K562 (cell line): ENCODE measurements around the gene ZNF316. TPM values are rescaled to one million over a fixed set of nuclear protein-coding genes. Genes with fewer than 3 reads are reported as not detected.

Source experiments
- CSDE1 ChIP-seq, 2 experiments: fragments of 450-650 bp; IDR thresholded peaks; 2 replicates each; pipeline ENCODE4 v1.6.1; 2016; ENCODE audit warnings: mild to moderate bottlenecking in 1 of 2
- ETS1 ChIP-seq: conservative IDR thresholded peaks from 2 replicates; pipeline ENCODE4 v1.6.1; 2011; ENCODE audit warnings: low read depth, mild to moderate bottlenecking, low read length; ENCODE audit not compliant: control insufficient read depth
- ETV6 ChIP-seq, 3 experiments: fragments of 150-350 bp in 1 of 3; sonication (generic) in 1 of 3; formaldehyde crosslinking in 1 of 3; IDR thresholded peaks; 2 replicates each; pipeline versions ENCODE4 v1.6.1 to v1.8.0; 2014 to 2022; ENCODE audit warnings: borderline replicate concordance in 2 of 3, low read depth in 2 of 3, antibody characterized with exemption in 1 of 3, low read length in 1 of 3, mild to moderate bottlenecking in 1 of 3, missing genetic modification reagents in 1 of 3
- FOXK1 ChIP-seq: sonication (generic); formaldehyde crosslinking; IDR thresholded peaks from 2 replicates; pipeline ENCODE4 v1.8.0; 2022; ENCODE audit warnings: missing genetic modification reagents, mild to moderate bottlenecking, borderline replicate concordance
- HNRNPLL ChIP-seq: fragments of 200-400 bp; formaldehyde crosslinking; IDR thresholded peaks from 2 replicates; pipeline ENCODE4 v1.6.1; 2017; ENCODE audit warnings: low read length, low read depth, mild to moderate bottlenecking; ENCODE audit not compliant: poor library complexity, severe bottlenecking
- MEF2D ChIP-seq: conservative IDR thresholded peaks from 2 replicates; pipeline ENCODE4 v1.6.1; 2016; ENCODE audit warnings: low read depth, missing genetic modification characterization, missing compliant biosample characterization
- NR1H2 ChIP-seq: sonication (generic); formaldehyde crosslinking; IDR thresholded peaks from 2 replicates; pipeline ENCODE4 v1.4.0; 2020; ENCODE audit warnings: mild to moderate bottlenecking, missing genetic modification reagents
- PTTG1 ChIP-seq: fragments of 450-650 bp; IDR thresholded peaks from 2 replicates; pipeline ENCODE4 v1.6.1; 2016; ENCODE audit warnings: low read depth, mild to moderate bottlenecking, missing genetic modification characterization, missing compliant biosample characterization
- RNF2 ChIP-seq: sonication (generic); IDR thresholded peaks from 2 replicates; pipeline ENCODE4 v1.6.1; 2016
- TRIM28 ChIP-seq: fragments of 450-650 bp; IDR thresholded peaks from 2 replicates; pipeline ENCODE4 v1.6.1; 2017
- ZNF239 ChIP-seq: fragments of 250-450 bp; sonication (Bioruptor Pico); IDR thresholded peaks from 2 replicates; pipeline ENCODE4 v1.4.0; 2020; ENCODE audit warnings: mild to moderate bottlenecking
- polyA plus RNA-seq, 8 experiments: library from polyadenylated mRNA; depleted of rRNA in 4 of 8; stranded (reverse) in 5 of 8; unstranded in 3 of 8; fragments of >200 nt; fragmentation: Nextera tagmentation in 2 of 8; fragmentation: Illumina TruSeq in 1 of 8; extraction: Ambion mirVana in 2 of 8; extraction: Trizol in 1 of 8; gene quantifications; 2 replicates each; pipeline versions ENCODE4 v1.2.1 to v1.2.3, GENCODE V29; 2011 to 2014; ENCODE audit warnings: inconsistent platforms in 1 of 8, missing spikeins in 1 of 8
- total RNA-seq, 7 experiments: library from RNA; depleted of rRNA in 6 of 7; stranded (reverse); fragments of >200 nt in 6 of 7; fragmentation: Illumina TruSeq in 2 of 7; extraction: Trizol in 2 of 7; gene quantifications; 2 replicates each; pipeline versions ENCODE4 v1.2.1 to v1.2.3, GENCODE V29; 2011 to 2021; ENCODE audit warnings: low replicate concordance in 1 of 7
- TF ChIP-seq, protein P1 (sequence below), 2 experiments: fragments of 450-650 bp in 1 of 2; sonication (generic) in 1 of 2; formaldehyde crosslinking in 1 of 2; IDR thresholded peaks; 2 replicates each; pipeline versions ENCODE4 v1.7.1 to v1.9.0; 2016 to 2022; ENCODE audit warnings: inconsistent platforms in 1 of 2, mild to moderate bottlenecking in 1 of 2, missing genetic modification reagents in 1 of 2
- TF ChIP-seq, protein P2 (sequence below): fragments of 250-450 bp; sonication (Bioruptor Pico); IDR thresholded peaks from 2 replicates; pipeline ENCODE4 v1.8.0; 2022; ENCODE audit warnings: moderate library complexity, mild to moderate bottlenecking, inconsistent platforms

The ZNF316 gene
- total and polyA plus RNA-seq, 9 of the 15 experiments (the other 6 are each of a cell fraction or from before 2014, with no cell fraction given) = 0.10 to 34.0 (median 8.6) TPM

DNA sequence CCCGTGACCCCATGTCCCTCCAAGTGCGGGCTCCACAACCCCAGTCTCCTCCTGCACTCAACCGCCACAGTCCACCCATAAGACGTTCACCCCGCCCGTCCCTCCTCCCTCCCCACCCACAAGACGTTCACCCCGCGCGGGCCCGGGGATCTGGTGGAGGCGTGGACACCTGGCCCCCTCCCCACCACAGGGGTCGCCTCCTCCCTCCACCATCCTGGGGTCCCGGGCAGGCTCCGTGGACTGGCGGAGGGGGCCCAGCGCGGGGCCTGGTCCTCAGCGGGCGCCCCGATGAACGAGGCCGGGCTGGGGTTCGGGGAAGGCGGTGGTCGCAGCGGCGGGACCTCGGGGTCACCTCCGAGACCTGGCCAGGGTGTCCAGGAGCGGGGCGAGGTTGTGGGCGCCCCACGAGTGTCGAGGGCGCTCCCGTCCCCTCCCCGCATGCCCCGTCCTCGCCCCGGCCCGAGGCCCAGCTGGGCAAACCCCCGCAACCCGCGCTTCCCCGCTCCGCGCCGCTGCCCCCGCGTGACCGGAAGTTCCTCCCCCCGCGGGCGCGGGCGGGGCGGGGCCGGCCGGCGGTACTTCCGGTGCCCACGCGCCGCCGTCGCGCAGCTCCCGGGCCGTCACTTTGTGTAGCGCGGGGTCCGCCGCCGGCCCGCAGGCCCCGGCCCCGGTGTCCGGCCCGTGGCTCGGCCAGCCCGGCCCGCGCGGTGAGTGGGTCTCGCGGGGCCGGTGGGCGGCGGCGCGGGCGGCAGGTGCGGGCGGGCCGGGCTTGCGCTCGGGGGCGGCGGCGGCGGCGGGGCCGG, at the start of gene ZNF316 (continued):
- TF ChIP-seq, protein P1, sequence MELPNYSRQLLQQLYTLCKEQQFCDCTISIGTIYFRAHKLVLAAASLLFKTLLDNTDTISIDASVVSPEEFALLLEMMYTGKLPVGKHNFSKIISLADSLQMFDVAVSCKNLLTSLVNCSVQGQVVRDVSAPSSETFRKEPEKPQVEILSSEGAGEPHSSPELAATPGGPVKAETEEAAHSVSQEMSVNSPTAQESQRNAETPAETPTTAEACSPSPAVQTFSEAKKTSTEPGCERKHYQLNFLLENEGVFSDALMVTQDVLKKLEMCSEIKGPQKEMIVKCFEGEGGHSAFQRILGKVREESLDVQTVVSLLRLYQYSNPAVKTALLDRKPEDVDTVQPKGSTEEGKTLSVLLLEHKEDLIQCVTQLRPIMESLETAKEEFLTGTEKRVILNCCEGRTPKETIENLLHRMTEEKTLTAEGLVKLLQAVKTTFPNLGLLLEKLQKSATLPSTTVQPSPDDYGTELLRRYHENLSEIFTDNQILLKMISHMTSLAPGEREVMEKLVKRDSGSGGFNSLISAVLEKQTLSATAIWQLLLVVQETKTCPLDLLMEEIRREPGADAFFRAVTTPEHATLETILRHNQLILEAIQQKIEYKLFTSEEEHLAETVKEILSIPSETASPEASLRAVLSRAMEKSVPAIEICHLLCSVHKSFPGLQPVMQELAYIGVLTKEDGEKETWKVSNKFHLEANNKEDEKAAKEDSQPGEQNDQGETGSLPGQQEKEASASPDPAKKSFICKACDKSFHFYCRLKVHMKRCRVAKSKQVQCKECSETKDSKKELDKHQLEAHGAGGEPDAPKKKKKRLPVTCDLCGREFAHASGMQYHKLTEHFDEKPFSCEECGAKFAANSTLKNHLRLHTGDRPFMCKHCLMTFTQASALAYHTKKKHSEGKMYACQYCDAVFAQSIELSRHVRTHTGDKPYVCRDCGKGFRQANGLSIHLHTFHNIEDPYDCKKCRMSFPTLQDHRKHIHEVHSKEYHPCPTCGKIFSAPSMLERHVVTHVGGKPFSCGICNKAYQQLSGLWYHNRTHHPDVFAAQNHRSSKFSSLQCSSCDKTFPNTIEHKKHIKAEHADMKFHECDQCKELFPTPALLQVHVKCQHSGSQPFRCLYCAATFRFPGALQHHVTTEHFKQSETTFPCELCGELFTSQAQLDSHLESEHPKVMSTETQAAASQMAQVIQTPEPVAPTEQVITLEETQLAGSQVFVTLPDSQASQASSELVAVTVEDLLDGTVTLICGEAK (IDR thresholded peaks at IDR 0.05) = peak; percentile 80
- TF ChIP-seq, protein P1 (CRISPR knock-in tag; IDR thresholded peaks at IDR 0.05) = no peak
- TF ChIP-seq ZNF239 (no peak), PTTG1 (no peak), ETV6 (IDR thresholded peaks at IDR 0.05; ENCODE audit: borderline replicate concordance in 1 of 2, low read depth in 2 of 2, low read length in 1 of 2) (no peak), ETV6 (CRISPR knock-in tag; IDR thresholded peaks at IDR 0.05; ENCODE audit: borderline replicate concordance) (no peak), HNRNPLL (no peak), CSDE1 (IDR thresholded peaks at IDR 0.05) (no peak), ETS1 (no peak), NR1H2 (CRISPR knock-in tag) (no peak), RNF2 (no peak), MEF2D (tag) (no peak), FOXK1 (CRISPR knock-in tag) (no peak), TRIM28 (no peak)
- TF ChIP-seq, protein P2, sequence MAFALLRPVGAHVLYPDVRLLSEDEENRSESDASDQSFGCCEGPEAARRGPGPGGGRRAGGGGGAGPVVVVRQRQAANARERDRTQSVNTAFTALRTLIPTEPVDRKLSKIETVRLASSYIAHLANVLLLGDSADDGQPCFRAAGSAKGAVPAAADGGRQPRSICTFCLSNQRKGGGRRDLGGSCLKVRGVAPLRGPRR (CRISPR knock-in tag) = no peak
